ENCODE measurements around the gene KRTAP9-8. TPM values are rescaled to one million over a fixed set of nuclear protein-coding genes. Genes with fewer than 3 reads are reported as not detected.

The KRTAP9-8 gene
- total and polyA plus RNA-seq, 2 of the 8 experiments (the other 6 are each of a cell fraction or from before 2014, with no cell fraction given): not detected

DNA sequence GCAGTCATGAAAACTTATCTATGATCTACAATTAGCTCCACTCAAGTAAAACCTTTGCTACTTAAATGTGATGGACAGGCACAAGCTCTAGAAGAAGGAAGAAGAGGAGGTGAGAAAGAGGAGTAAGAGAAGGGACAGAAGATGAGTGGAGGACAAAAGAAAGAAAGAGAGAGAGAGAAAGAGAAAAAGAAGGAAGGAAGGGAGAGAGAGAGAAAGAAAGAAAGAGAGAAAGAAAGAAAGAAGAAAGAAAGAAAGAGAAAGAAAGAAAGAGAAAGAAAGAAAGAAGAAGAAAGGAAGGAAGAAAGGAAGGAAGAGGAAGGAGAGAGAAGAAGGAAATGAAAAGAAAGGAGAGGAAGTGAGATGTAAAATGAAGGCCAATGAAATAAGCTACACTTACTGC, 7.7 kb upstream of the KRTAP9-8 start:
- POLR2A ChIA-PET (ENCODE audit: partially characterized antibody): interaction anchor here (0.6 kb wide), 1 partner anchor 43 kb away, joined by 3 read pairs; no protein-coding TSS in a partner anchor
- Histone ChIP-seq H4K8ac (ENCODE audit: extremely low read depth, insufficient read depth, low read length) (no peak overlapping the region), H2BK15ac (ENCODE audit: low read length) (no peak overlapping the region), H3K79me2 (ENCODE audit: control insufficient read depth in 1 of 2, insufficient read depth in 2 of 2, low read length in 2 of 2) (no peaks in the 10 kb centered on the region), H2BK120ac (replicated peaks; ENCODE audit: low read depth, low read length) (no peak overlapping the region), H3K14ac (ENCODE audit: insufficient read length) (no peak overlapping the region), H3K36me3 (ENCODE audit: control insufficient read depth in 2 of 4, insufficient read depth in 4 of 4, low read length in 3 of 4) (no peaks in the 10 kb centered on the region), H3K23me2 (ENCODE audit: low read depth, low read length) (no peaks in the 10 kb centered on the region), H3K18ac (ENCODE audit: extremely low read depth, low read length) (no peak overlapping the region), H3K4me1 (replicated peaks in 1 of 4; ENCODE audit: control insufficient read depth in 3 of 4, insufficient read depth in 4 of 4, low read length in 3 of 4) (no peaks in the 10 kb centered on the region; a peak in 1 of 7 replicates), H2BK20ac (ENCODE audit: low read length) (no peak overlapping the region), H4K91ac (replicated peaks; ENCODE audit: insufficient read length, low read length) (no peak overlapping the region), H4K5ac (ENCODE audit: insufficient read length, low read depth, low read length) (no peak overlapping the region), H3K4me3 (ENCODE audit: extremely low read depth in 1 of 4, insufficient read depth in 2 of 4, low read depth in 3 of 4, low read length in 4 of 4) (no peak overlapping the region), H3K27me3 (replicated peaks in 1 of 4; ENCODE audit: control insufficient read depth in 3 of 4, extremely low read depth in 1 of 4, insufficient read depth in 3 of 4, low read length in 3 of 4) (no peaks in the 10 kb centered on the region), H4K20me1 (replicated peaks in 1 of 2; ENCODE audit: control insufficient read depth in 1 of 2, insufficient read depth in 2 of 2, low read length in 2 of 2) (no peaks in the 10 kb centered on the region), H3K9ac (replicated peaks in 1 of 4; ENCODE audit: extremely low read depth in 1 of 4, low read depth in 3 of 4, low read length in 3 of 4) (no peak overlapping the region), H2AK5ac (ENCODE audit: low read depth, low read length) (no peak overlapping the region), H3K79me1 (ENCODE audit: low read depth, low read length) (no peaks in the 10 kb centered on the region), H3K56ac (replicated peaks; ENCODE audit: insufficient read length, low read depth, low read length) (no peak overlapping the region), H3K4me2 (ENCODE audit: insufficient read depth in 1 of 2, low read depth in 2 of 2, low read length in 2 of 2) (no peak overlapping the region), H3K9me3 (ENCODE audit: insufficient read depth in 2 of 2, low read depth in 1 of 2, low read length in 1 of 2) (no peaks in the 10 kb centered on the region), H3K27ac (ENCODE audit: low read depth, low read length) (no peak overlapping the region), H3K23ac (ENCODE audit: insufficient read length) (no peak overlapping the region), H2AFZ (ENCODE audit: low read length) (no peak overlapping the region), H3K4ac (replicated peaks; ENCODE audit: insufficient read length, low read depth, low read length) (no peak overlapping the region), H2BK12ac (ENCODE audit: low read depth, low read length) (no peak overlapping the region), H2BK5ac (ENCODE audit: low read depth, low read length) (no peak overlapping the region)
- CTCF ChIA-PET (ENCODE audit: partially characterized antibody): interaction anchor here (0.8 to 1.3 kb wide), 3 partner anchors 182 to 436 kb away, joined by 3 read pairs; no protein-coding TSS in a partner anchor
- DNase-seq (ENCODE audit: low read depth in 1 of 2, low spot score in 2 of 2) (no peak), FAIRE-seq (no peak)
- TF ChIP-seq RBBP5 (IDR thresholded peaks at IDR 0.05; ENCODE audit: borderline replicate concordance, low read depth, low read length) (no peak), KDM5A (IDR thresholded peaks at IDR 0.05; ENCODE audit: low read length) (no peak), HDAC2 (IDR thresholded peaks at IDR 0.05; ENCODE audit: borderline replicate concordance in 1 of 2, low read depth in 2 of 2, low read length in 2 of 2) (no peak), BCL11A (IDR thresholded peaks at IDR 0.05; ENCODE audit: low read depth in 2 of 2, low read length in 2 of 2) (no peak), KDM1A (IDR thresholded peaks at IDR 0.05; ENCODE audit: borderline replicate concordance, low read length) (no peak), POLR2A (IDR thresholded peaks at IDR 0.05; ENCODE audit: control extremely low read depth in 1 of 2, low read depth in 2 of 2, low read length in 2 of 2) (no peak)
- TF ChIP-seq, protein P1, sequence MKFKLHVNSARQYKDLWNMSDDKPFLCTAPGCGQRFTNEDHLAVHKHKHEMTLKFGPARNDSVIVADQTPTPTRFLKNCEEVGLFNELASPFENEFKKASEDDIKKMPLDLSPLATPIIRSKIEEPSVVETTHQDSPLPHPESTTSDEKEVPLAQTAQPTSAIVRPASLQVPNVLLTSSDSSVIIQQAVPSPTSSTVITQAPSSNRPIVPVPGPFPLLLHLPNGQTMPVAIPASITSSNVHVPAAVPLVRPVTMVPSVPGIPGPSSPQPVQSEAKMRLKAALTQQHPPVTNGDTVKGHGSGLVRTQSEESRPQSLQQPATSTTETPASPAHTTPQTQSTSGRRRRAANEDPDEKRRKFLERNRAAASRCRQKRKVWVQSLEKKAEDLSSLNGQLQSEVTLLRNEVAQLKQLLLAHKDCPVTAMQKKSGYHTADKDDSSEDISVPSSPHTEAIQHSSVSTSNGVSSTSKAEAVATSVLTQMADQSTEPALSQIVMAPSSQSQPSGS (IDR thresholded peaks at IDR 0.05; ENCODE audit: low read length): no peak

All from H1 (cell line).